H1 (cell line): ENCODE results near the gene SLTM. TPM values are rescaled to one million over a fixed set of nuclear protein-coding genes. Genes with fewer than 3 reads are reported as not detected.
"Not testable (repeated sequence)": the region's sequence is repeated elsewhere in the genome, so short reads cannot be mapped to it uniquely, and the experiment has no call there.

Source experiments
- CTCF ChIA-PET: fragments of 300-600 bp; sonication (Branson Sonifier 250); formaldehyde crosslinking; loops from one replicate; lab custom pipeline; 2021; ENCODE audit not compliant: partially characterized antibody; lab: Charles Lee
- POLR2A ChIA-PET: fragments of 300-600 bp; sonication (Branson Sonifier 250); formaldehyde crosslinking; loops from one replicate; lab custom pipeline; 2021; ENCODE audit warnings: inconsistent platforms; ENCODE audit not compliant: partially characterized antibody; lab: Charles Lee
- DNase-seq, 2 experiments: peaks; one replicate each; pipeline versions ENCODE4 v3.0.0 to v3.0.0-alpha.2; 2010 to 2022; ENCODE audit warnings: low spot score in 2 of 2, low read depth in 1 of 2, mixed read lengths in 1 of 2
- FAIRE-seq: peaks from 2 replicates; lab custom pipeline; 2011; peaks lifted over from hg19 to GRCh38; lab: Jason Lieb, UNC
- H2AFZ ChIP-seq: 2 replicates; pipeline ENCODE4 v1.8.1; 2012; ENCODE audit warnings: low read length, inconsistent platforms
- H2AK5ac ChIP-seq: 2 replicates; pipeline ENCODE4 v1.6.1; 2013; ENCODE audit warnings: low read depth, low read length
- H2BK120ac ChIP-seq: replicated peaks from 2 replicates; pipeline ENCODE3; 2013; ENCODE audit warnings: low read depth, low read length, inconsistent platforms
- H2BK12ac ChIP-seq: 2 replicates; pipeline ENCODE4 v1.6.1; 2013; ENCODE audit warnings: low read depth, low read length
- H2BK15ac ChIP-seq: 2 replicates; pipeline ENCODE4 v1.6.1; 2013; ENCODE audit warnings: low read length
- H2BK20ac ChIP-seq: 2 replicates; pipeline ENCODE4 v1.6.1; 2013; ENCODE audit warnings: low read length
- H2BK5ac ChIP-seq: 2 replicates; pipeline ENCODE4 v1.6.1; 2013; ENCODE audit warnings: low read depth, low read length
- H3K14ac ChIP-seq: 2 replicates; pipeline ENCODE4 v1.6.1; 2013; ENCODE audit warnings: inconsistent platforms; ENCODE audit not compliant: insufficient read length
- H3K18ac ChIP-seq: 2 replicates; pipeline ENCODE4 v1.6.1; 2013; ENCODE audit warnings: low read length; ENCODE audit errors: extremely low read depth
- H3K23ac ChIP-seq: 2 replicates; pipeline ENCODE4 v1.6.1; 2013; ENCODE audit warnings: inconsistent platforms; ENCODE audit not compliant: insufficient read length
- H3K23me2 ChIP-seq: 2 replicates; pipeline ENCODE4 v1.6.1; 2013; ENCODE audit warnings: low read depth, low read length
- H3K27ac ChIP-seq: 2 replicates; pipeline ENCODE4 v1.6.1; 2011; ENCODE audit warnings: low read depth, low read length, inconsistent platforms
- H3K27me3 ChIP-seq, 4 experiments: replicated peaks in 1 of 4; 1 replicate in 1 of 4; 2 replicates in 3 of 4; pipeline versions ENCODE4 v1.6.1 to v1.8.1; 2011 to 2013; ENCODE audit warnings: low read length in 3 of 4, mild to moderate bottlenecking in 3 of 4, inconsistent platforms in 2 of 4, mixed read lengths in 2 of 4, moderate library complexity in 1 of 4; ENCODE audit not compliant: control insufficient read depth in 3 of 4, insufficient read depth in 3 of 4; ENCODE audit errors: extremely low read depth in 1 of 4
- H3K36me3 ChIP-seq, 4 experiments: 2 replicates each; pipeline versions ENCODE4 v1.6.1 to v1.8.1; 2011 to 2013; ENCODE audit warnings: mild to moderate bottlenecking in 4 of 4, low read length in 3 of 4, moderate library complexity in 2 of 4, control low read depth in 1 of 4, inconsistent platforms in 1 of 4; ENCODE audit not compliant: insufficient read depth in 4 of 4, control insufficient read depth in 2 of 4
- H3K4ac ChIP-seq: replicated peaks from 2 replicates; pipeline ENCODE3; 2013; ENCODE audit warnings: low read length, low read depth, mixed read lengths, inconsistent platforms; ENCODE audit not compliant: insufficient read length
- H3K4me1 ChIP-seq, 4 experiments: replicated peaks in 1 of 4; 1 replicate in 1 of 4; 2 replicates in 3 of 4; pipeline versions ENCODE4 v1.6.1 to v1.8.1; 2011 to 2013; ENCODE audit warnings: low read length in 3 of 4, inconsistent platforms in 2 of 4, mixed read lengths in 1 of 4; ENCODE audit not compliant: insufficient read depth in 4 of 4, control insufficient read depth in 3 of 4
- H3K4me2 ChIP-seq, 2 experiments: 2 replicates each; pipeline versions ENCODE4 v1.6.1 to v1.8.1; 2011 to 2013; ENCODE audit warnings: low read depth in 2 of 2, low read length in 2 of 2, control low read depth in 1 of 2, inconsistent platforms in 1 of 2, mild to moderate bottlenecking in 1 of 2; ENCODE audit not compliant: insufficient read depth in 1 of 2
- H3K4me3 ChIP-seq, 4 experiments: fragments of 200-600, 300-600 bp in 1 of 4; sonication (generic), shearing (Covaris generic), sonication (Bioruptor Twin) in 1 of 4; 2 replicates each; pipeline versions ENCODE4 v1.5.1 to v1.8.1; 2011 to 2016; ENCODE audit warnings: low read length in 4 of 4, low read depth in 3 of 4, control low read depth in 2 of 4, inconsistent platforms in 2 of 4, mild to moderate bottlenecking in 2 of 4, mixed read lengths in 1 of 4, moderate library complexity in 1 of 4; ENCODE audit not compliant: insufficient read depth in 2 of 4; ENCODE audit errors: extremely low read depth in 1 of 4
- H3K56ac ChIP-seq: replicated peaks from 2 replicates; pipeline ENCODE3; 2013; ENCODE audit warnings: low read depth, mild to moderate bottlenecking, mixed read lengths, low read length, inconsistent platforms; ENCODE audit not compliant: insufficient read length
- H3K79me1 ChIP-seq: 2 replicates; pipeline ENCODE4 v1.6.1; 2013; ENCODE audit warnings: low read depth, low read length, control low read depth
- H3K79me2 ChIP-seq, 2 experiments: 2 replicates each; pipeline versions ENCODE4 v1.6.1 to v1.8.1; 2012 to 2013; ENCODE audit warnings: low read length in 2 of 2, mild to moderate bottlenecking in 2 of 2, inconsistent platforms in 1 of 2; ENCODE audit not compliant: insufficient read depth in 2 of 2, control insufficient read depth in 1 of 2
- H3K9ac ChIP-seq, 4 experiments: replicated peaks in 1 of 4; 1 replicate in 1 of 4; 2 replicates in 3 of 4; pipeline versions ENCODE4 v1.6.1 to v1.8.1; 2011 to 2013; ENCODE audit warnings: low read depth in 3 of 4, low read length in 3 of 4, control low read depth in 2 of 4, mild to moderate bottlenecking in 2 of 4, moderate library complexity in 2 of 4, inconsistent platforms in 1 of 4; ENCODE audit errors: extremely low read depth in 1 of 4
- H3K9me3 ChIP-seq, 2 experiments: 2 replicates each; pipeline versions ENCODE4 v1.6.1 to v1.8.1; 2012 to 2013; ENCODE audit warnings: mild to moderate bottlenecking in 2 of 2, moderate library complexity in 2 of 2, control low read depth in 1 of 2, inconsistent platforms in 1 of 2, low read depth in 1 of 2, low read length in 1 of 2, mixed read lengths in 1 of 2; ENCODE audit not compliant: insufficient read depth in 2 of 2
- H4K20me1 ChIP-seq, 2 experiments: replicated peaks in 1 of 2; 2 replicates each; pipeline versions ENCODE3 to v1.8.1; 2011 to 2013; ENCODE audit warnings: inconsistent platforms in 2 of 2, low read length in 2 of 2, mild to moderate bottlenecking in 1 of 2; ENCODE audit not compliant: insufficient read depth in 2 of 2, control insufficient read depth in 1 of 2
- H4K5ac ChIP-seq: 2 replicates; pipeline ENCODE4 v1.6.1; 2013; ENCODE audit warnings: low read length, low read depth, mixed read lengths, inconsistent platforms; ENCODE audit not compliant: insufficient read length
- H4K8ac ChIP-seq: 2 replicates; pipeline ENCODE4 v1.8.0; 2013; ENCODE audit warnings: mild to moderate bottlenecking, moderate library complexity, low read length, inconsistent platforms; ENCODE audit not compliant: insufficient read depth; ENCODE audit errors: extremely low read depth
- H4K91ac ChIP-seq: replicated peaks from 2 replicates; pipeline ENCODE3; 2013; ENCODE audit warnings: low read length, mixed read lengths, inconsistent platforms; ENCODE audit not compliant: insufficient read length
- WGBS, 2 experiments: shearing (Covaris generic) in 1 of 2; methylation state at CpG; one replicate each; pipeline versions ENCODE4 v1.1.6 to v1.1.7; 2013 to 2015; ENCODE audit warnings: low lambda C conversion rate in 2 of 2, mixed read lengths in 2 of 2, inconsistent platforms in 1 of 2, low coverage in 1 of 2, missing lambda C conversion rate in 1 of 2; ENCODE audit not compliant: insufficient replicate concordance in 2 of 2, insufficient coverage in 1 of 2, insufficient read length in 1 of 2; ENCODE audit errors: extremely low coverage in 1 of 2, missing lambda C conversion rate in 1 of 2; 5-methylcytosine and 5-hydroxymethylcytosine counted together
- polyA plus RNA-seq, 7 experiments: library from polyadenylated mRNA; depleted of rRNA in 3 of 7; stranded (reverse) in 5 of 7; unstranded in 2 of 7; fragments of >200 nt in 5 of 7; fragments of 200-250 nt in 2 of 7; gene quantifications; 1 replicate in 5 of 7; 2 replicates in 1 of 7; 4 replicates in 1 of 7; pipeline versions ENCODE4 v1.2.1 to v1.2.3, GENCODE V29; 2011 to 2013; ENCODE audit warnings: missing spikeins in 2 of 7, mixed read lengths in 2 of 7
- total RNA-seq: library from RNA; stranded (reverse); fragmentation: NEBNext Ultra II Directional; extraction: Animal tissue kit (Norgen Biotek cat#: 25700); gene quantifications from 2 replicates; pipeline ENCODE4 v1.2.1, GENCODE V29; 2021

The SLTM gene
- total and polyA plus RNA-seq, 2 of the 8 experiments (the other 6 are each of a cell fraction or from before 2014, with no cell fraction given): 30.8 to 149 TPM

GRCh38 chr15:58856621-58857020 lies 76.9 kb downstream of the SLTM start:
- 96% methylated on average over 1 of the region's 1 CpG; no CpG with 5 or more reads in 1 of the 2 experiments for WGBS, 2 experiments

More at GRCh38 chr15:58856621-58857020, 76.9 kb downstream of the SLTM start:
- H3K4ac ChIP-seq, H3K27ac ChIP-seq, H4K5ac ChIP-seq, H2BK15ac ChIP-seq, H3K27me3 ChIP-seq, H2AFZ ChIP-seq, H3K79me2 ChIP-seq, H4K91ac ChIP-seq, H3K36me3 ChIP-seq, POLR2A ChIA-PET, CTCF ChIA-PET, H3K4me2 ChIP-seq, H3K9me3 ChIP-seq, H2BK20ac ChIP-seq, H2BK5ac ChIP-seq, H3K14ac ChIP-seq, FAIRE-seq, H3K18ac ChIP-seq, H4K8ac ChIP-seq, H2BK12ac ChIP-seq, H3K4me3 ChIP-seq, H3K56ac ChIP-seq, H2AK5ac ChIP-seq, H3K23ac ChIP-seq, H4K20me1 ChIP-seq, DNase-seq, H3K4me1 ChIP-seq, H3K79me1 ChIP-seq, H3K9ac ChIP-seq, H3K23me2 ChIP-seq, H2BK120ac ChIP-seq: not testable (repeated sequence)
